Activated CD8-positive, alpha-beta T cell treated with anti-CD3 and anti-CD28 coated beads, Interleukin-2, amount 10 ng/mL, durations not matched to agents 7 days and 5 days (primary cell): ENCODE measurements around the gene GREM1. TPM values are rescaled to one million over a fixed set of nuclear protein-coding genes. Genes with fewer than 3 reads are reported as not detected.

Experiments used
- ATAC-seq: fragments of 150-1000 bp; cut with Tn5 transposase; one replicate; pipeline ENCODE4 v1.10.0; 2021; ENCODE audit warnings: moderate library complexity
- CTCF ChIA-PET: fragments of 350-600 bp; sonication (Branson Sonifier 250); formaldehyde crosslinking; loops from one replicate; lab custom pipeline; 2021; ENCODE audit warnings: antibody characterized with exemption; lab: Charles Lee
- POLR2A ChIA-PET: fragments of 350-600 bp; sonication (Branson Sonifier 250); formaldehyde crosslinking; loops from one replicate; lab custom pipeline; 2021; ENCODE audit warnings: antibody characterized with exemption; lab: Charles Lee
- DNase-seq: peaks from one replicate; pipeline ENCODE4 v3.0.0-alpha.2; 2020
- H3K27ac Mint-ChIP-seq: one replicate; pipeline ENCODE4 v1.8.0; 2021; ENCODE audit warnings: mild to moderate bottlenecking, mixed read lengths
- H3K27me3 Mint-ChIP-seq: one replicate; pipeline ENCODE4 v1.8.0; 2021; ENCODE audit warnings: low read depth, mixed read lengths
- H3K36me3 Mint-ChIP-seq: one replicate; pipeline ENCODE4 v1.8.0; 2021; ENCODE audit warnings: low read depth, mixed read lengths
- H3K4me1 Mint-ChIP-seq: one replicate; pipeline ENCODE4 v1.8.0; 2021; ENCODE audit warnings: low read depth, mixed read lengths
- H3K4me3 Mint-ChIP-seq: one replicate; pipeline ENCODE4 v1.8.0; 2021; ENCODE audit warnings: mild to moderate bottlenecking, mixed read lengths
- H3K9me3 Mint-ChIP-seq: one replicate; pipeline ENCODE4 v1.8.0; 2022; ENCODE audit warnings: mixed read lengths; ENCODE audit not compliant: insufficient read depth
- total RNA-seq, 2 experiments: library from RNA; stranded (reverse); gene quantifications; one replicate each; pipeline ENCODE4 v1.2.3, GENCODE V29; 2021

Gene GREM1
- total RNA-seq, 2 experiments from 2014 or later, result not detected

DNA sequence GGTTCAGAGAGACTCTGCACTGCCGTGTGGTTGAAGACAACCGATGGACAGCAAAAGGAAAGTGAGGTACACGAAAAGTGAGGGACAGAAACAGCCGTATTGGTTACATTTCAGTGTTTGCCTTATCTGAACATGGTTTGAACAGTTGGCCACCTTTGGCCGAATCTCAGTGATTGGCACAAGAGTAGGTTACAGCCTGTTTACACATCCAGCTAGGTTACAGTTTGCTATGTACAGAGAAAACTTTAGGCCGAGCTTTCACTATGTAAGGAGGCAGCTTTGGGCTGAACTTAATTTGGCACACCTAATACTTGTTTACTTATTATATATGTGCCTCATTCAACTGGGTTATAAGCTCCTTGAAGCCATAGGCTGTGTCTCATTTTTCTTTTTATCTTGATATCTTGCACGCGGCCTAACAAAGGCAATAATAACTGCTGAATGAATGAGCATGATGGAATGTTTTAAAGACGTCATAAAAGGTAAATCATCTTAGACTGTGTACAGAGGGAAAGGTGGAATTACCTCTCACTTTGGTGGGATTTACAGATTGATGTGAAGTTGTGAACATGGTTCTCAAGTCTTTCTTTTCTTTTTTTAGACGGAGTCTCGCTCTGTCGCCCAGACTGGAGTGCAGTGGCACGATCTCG, 17.2 kb upstream of the GREM1 start:
- ATAC-seq, result no peak
- no peaks in the 10 kb centered on the region for H3K9me3 Mint-ChIP-seq
- peaks cover 15% of the 10 kb centered on the region for H3K27me3 Mint-ChIP-seq
- ChIA-PET POLR2A (no interaction called here), CTCF (no interaction called here)
- H3K4me1 Mint-ChIP-seq, result no peaks in the 10 kb centered on the region
- H3K4me3 Mint-ChIP-seq, result no peak overlapping the region
- DNase-seq, result no peak
- no peaks in the 10 kb centered on the region for H3K36me3 Mint-ChIP-seq
- no peak overlapping the region for H3K27ac Mint-ChIP-seq

DNA sequence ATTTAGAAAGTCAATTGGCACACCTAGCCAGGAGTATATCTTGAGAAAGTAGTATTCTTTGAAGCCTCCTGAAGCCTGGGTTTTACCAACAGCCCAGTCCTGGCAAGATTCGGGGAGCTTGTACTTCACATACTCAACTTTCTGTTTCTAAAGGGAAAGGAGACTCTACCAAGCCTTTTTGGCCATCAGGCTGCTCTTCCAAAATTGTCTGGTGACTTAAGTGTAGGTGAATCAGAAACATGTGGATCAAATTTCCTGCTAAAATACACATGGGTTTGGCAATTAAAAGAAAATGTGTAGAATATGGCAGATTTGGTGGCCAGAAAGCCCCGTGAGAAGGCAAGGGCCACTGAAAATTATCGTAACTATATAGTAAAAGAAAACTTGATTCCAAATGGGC, 15.9 kb upstream of the GREM1 start:
- Mint-ChIP-seq H3K4me1 (no peaks in the 10 kb centered on the region), H3K27ac (no peak overlapping the region), H3K27me3 (peaks cover 19% of the 10 kb centered on the region), H3K4me3 (no peak overlapping the region), H3K9me3 (no peaks in the 10 kb centered on the region), H3K36me3 (no peaks in the 10 kb centered on the region)
- POLR2A ChIA-PET, result no interaction called here
- ATAC-seq (no peak), DNase-seq (no peak)
- CTCF ChIA-PET, result no interaction called here

DNA sequence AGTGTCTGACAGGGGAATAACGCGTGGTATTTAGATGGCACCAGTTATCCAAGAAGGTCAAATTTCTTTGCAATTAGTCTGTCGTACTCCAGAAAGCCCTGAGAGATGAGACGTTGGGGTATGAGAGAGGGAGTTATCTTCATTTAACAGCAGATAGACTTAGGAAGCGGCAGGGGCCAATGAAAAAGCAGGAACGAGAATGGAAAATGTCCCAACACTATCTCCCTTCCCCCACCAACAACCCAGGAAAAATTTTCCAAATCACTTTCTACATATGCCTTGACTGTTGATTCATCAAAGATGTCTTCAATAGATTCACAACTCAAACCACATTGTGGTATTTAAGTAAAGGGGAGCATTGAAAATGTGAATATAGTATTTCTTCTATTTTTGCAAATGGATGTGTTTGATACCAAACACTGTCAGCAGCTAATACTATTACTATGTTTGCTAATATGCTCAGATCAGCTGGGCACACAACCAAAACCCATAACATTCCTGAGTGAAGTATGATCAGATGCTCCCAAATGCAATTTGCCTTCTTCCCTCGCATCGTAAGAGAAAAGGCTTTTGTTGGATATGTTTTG, 13.3 kb upstream of the GREM1 start:
- ATAC-seq, result no peak
- Mint-ChIP-seq H3K36me3 (no peaks in the 10 kb centered on the region), H3K4me1 (no peaks in the 10 kb centered on the region), H3K27ac (no peak overlapping the region), H3K9me3 (no peaks in the 10 kb centered on the region), H3K27me3 (peaks cover 30% of the 10 kb centered on the region), H3K4me3 (no peak overlapping the region)
- CTCF ChIA-PET, result no interaction called here
- no peak for DNase-seq
- POLR2A ChIA-PET, result no interaction called here

DNA sequence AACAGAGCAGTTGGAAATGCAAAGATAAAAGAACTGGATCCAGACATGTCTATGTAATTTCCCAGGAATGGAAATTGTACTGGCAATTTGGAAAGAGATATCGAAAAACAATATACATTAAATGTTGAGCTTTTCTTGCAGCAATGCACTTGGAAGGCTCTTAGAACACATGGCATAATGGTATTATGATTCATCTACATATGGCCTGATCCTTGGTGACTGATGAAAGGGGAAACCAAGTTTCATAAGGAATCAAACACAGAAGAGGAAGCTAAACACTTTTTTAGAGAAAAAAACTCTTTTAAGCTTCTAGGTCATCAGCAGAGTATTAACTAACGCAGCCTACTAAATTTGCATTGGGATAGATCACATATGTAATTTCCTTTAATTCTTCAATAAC, 12.4 kb upstream of the GREM1 start:
- Mint-ChIP-seq H3K9me3 (no peaks in the 10 kb centered on the region), H3K27ac (no peak overlapping the region), H3K4me1 (no peaks in the 10 kb centered on the region), H3K27me3 (peaks cover 34% of the 10 kb centered on the region), H3K36me3 (no peaks in the 10 kb centered on the region), H3K4me3 (no peak overlapping the region)
- CTCF ChIA-PET, result no interaction called here
- ATAC-seq (no peak), DNase-seq (no peak)
- POLR2A ChIA-PET, result no interaction called here

DNA sequence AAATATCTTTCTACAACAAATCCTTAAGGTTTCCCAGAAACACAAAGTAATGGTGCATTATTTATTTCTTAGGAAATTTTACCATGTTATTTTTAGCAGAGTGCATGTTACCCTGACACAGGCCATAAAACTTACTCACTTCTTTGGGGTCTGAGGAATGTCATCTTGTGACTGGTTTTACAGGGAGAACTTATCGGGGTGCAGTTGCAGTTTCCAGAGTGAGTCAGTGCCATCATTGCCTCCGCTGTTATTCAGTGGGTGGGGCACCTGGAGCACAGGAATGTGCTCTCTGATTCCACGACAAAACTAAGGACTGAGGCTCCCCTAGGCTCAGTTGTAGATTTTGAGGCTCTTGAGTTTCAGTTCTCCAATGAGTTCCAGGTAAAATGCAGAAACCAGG, 11.1 kb upstream of the GREM1 start:
- Mint-ChIP-seq H3K36me3 (no peaks in the 10 kb centered on the region), H3K4me1 (no peaks in the 10 kb centered on the region), H3K27ac (no peak overlapping the region), H3K4me3 (no peak overlapping the region), H3K27me3 (peaks cover 34% of the 10 kb centered on the region), H3K9me3 (no peaks in the 10 kb centered on the region)
- ChIA-PET POLR2A (no interaction called here), CTCF (interaction anchor here (1.1 kb wide), 1 partner anchor 16 kb away, joined by 3 read pairs; no protein-coding TSS in a partner anchor)
- DNase-seq (no peak), ATAC-seq (no peak)

DNA sequence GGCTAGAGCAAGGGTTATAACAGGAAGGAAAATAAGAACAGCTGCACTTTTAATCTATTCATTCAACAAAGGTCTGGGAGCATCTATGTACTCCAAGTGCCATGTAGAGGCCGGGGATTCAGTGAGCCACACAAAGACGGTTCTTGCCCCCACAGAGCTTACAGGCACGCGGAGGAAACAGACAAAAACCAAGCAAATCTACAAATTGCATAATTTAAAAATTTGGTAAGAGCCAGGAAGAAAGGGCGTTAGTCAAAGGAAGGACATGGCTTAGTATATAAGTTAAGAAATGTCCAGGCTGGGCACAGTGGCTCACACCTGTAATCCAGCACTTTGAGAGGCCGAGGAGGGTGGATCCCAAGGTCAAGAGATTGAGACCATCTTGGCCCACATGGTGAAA, 10.4 kb upstream of the GREM1 start:
- no peak for ATAC-seq
- Mint-ChIP-seq H3K36me3 (no peaks in the 10 kb centered on the region), H3K4me1 (no peaks in the 10 kb centered on the region), H3K9me3 (no peaks in the 10 kb centered on the region), H3K27ac (no peak overlapping the region), H3K27me3 (peaks cover 35% of the 10 kb centered on the region), H3K4me3 (no peak overlapping the region)
- ChIA-PET POLR2A (no interaction called here), CTCF (no interaction called here)
- no peak for DNase-seq

DNA sequence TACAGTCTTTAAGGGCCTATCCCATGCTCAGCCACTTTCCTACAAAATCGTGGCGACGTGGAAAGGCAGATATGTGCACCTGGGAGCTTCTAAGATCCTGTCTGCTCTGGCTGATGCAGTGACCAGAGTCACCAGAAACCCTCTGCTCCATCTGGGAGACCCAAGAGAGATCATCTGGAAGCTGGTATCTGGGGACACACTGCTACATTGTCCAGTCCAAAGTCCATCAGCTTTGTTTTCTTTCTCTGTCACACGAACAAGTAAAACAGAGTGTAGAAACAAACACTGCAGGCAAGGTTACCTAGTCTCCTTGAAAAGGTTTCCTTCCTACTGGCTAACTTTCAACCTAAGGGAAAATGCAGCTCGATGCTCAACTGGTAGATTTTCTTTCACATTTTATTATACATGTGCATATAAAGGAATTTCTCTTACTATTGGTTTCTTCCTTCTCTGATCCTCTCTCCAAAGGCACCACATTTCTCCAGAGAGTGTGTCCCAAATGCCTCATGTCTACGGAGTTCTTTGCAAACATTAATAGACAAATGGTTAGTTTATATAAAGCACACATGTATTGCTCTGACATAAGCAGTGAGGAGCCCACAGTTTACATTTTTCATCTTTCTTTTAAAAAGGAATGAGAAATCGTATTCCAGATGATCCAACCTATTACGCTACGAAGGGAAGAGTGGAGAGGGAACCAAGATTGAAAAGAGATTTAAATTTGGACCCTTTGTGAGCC, 8.3 kb upstream of the GREM1 start:
- no peak for DNase-seq
- no peaks in the 10 kb centered on the region for H3K36me3 Mint-ChIP-seq
- no peaks in the 10 kb centered on the region for H3K9me3 Mint-ChIP-seq
- POLR2A ChIA-PET, result no interaction called here
- peaks cover 41% of the 10 kb centered on the region for H3K27me3 Mint-ChIP-seq
- H3K27ac Mint-ChIP-seq, result no peak overlapping the region
- H3K4me1 Mint-ChIP-seq, result no peaks in the 10 kb centered on the region
- H3K4me3 Mint-ChIP-seq, result no peak overlapping the region
- CTCF ChIA-PET, result interaction anchor here (0.5 to 0.9 kb wide), 2 partner anchors 47 to 1042 kb away, joined by 3 read pairs; no protein-coding TSS in a partner anchor
- ATAC-seq, result no peak

DNA sequence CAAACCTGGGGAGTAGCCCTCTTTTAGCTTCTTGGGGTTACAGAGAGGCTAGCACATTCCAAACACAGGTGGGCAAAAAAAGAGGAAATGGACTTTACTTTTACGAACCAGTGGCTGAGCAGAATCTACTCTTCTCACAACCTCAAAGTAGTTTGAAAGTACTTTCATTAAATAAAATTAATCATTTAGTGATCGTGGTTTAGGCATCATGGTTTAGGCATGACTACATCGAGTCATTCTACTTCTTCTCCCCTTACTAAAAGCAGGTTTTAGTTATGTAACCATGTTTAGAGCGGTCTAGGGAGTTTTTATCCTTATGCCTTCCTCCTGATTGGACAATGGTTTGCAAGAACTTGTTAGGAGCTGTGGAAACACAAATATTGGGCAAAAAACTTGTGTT, 2.5 kb upstream of the GREM1 start:
- CTCF ChIA-PET, result no interaction called here
- Mint-ChIP-seq H3K27ac (no peak overlapping the region), H3K4me3 (no peak overlapping the region), H3K36me3 (no peaks in the 10 kb centered on the region), H3K4me1 (peaks cover 21% of the 10 kb centered on the region), H3K9me3 (no peaks in the 10 kb centered on the region), H3K27me3 (peaks cover 63% of the 10 kb centered on the region)
- DNase-seq (no peak), ATAC-seq (no peak)
- POLR2A ChIA-PET, result no interaction called here

DNA sequence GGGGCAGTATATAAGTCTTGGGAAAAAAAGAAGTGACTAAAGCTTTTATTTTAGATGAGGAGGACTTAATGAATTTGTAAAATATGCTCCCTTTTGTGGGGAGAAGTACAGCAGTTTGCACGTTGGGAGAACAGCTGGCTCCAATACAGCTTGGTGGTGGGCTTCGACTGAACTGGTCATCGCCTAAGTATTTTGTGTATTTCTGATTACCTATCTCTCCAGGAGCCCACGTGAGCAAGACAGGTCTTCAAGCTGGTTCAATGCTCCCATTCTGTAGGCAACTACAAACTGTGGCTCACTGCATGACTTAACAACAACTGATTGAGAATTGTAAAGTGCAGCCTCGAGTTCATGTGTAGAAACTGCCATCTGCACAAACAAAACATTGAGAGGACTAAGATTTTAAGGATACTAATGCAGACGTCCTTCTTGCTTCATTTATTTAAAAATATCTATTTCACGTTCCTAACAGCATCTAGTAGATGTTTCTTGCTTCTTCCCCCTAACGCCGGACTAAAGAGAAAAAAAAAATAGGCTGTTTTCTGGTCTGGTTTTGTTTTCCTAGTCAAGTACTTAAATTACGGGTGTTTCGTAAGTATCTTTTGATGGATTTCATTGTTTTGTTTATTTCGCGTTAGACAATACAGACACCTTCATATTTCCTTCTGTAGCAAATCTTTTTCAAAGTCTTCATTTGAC, 1.4 kb upstream of the GREM1 start:
- no peak for DNase-seq
- Mint-ChIP-seq H3K27ac (peak overlapping the region; percentile 34), H3K4me3 (peak overlapping the region; percentile 40), H3K36me3 (no peaks in the 10 kb centered on the region), H3K4me1 (peaks cover 21% of the 10 kb centered on the region), H3K9me3 (no peaks in the 10 kb centered on the region), H3K27me3 (peaks cover 71% of the 10 kb centered on the region)
- no peak for ATAC-seq
- CTCF ChIA-PET, result interaction anchor here (0.7 kb wide), 1 partner anchor 25 kb away, joined by 4 read pairs; no protein-coding TSS in a partner anchor
- POLR2A ChIA-PET, result no interaction called here

DNA sequence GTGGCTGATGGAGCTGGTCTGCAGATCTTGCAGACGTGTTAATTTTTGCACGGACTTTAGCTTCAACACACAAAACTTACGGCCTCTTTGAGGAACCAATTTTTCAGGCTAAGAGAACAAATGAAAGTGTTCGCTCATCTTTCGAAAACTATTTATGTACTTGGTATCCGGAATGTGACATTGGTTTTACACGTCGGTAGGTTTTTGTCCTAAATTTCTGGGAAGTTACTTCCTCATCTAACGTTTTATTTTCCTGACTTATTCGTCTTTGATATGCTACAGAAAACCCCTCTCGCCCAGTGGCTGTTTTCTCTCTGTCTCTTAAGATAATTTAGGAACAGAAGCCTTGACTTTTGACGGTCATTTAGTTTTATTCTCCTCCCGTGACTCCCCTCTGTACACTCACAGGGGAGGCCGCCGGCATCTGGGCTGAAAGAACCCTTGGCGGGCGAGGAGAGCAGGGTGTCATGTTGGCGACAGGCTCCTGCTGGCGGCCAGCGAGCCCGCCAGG, 834 bp upstream of the GREM1 start:
- Mint-ChIP-seq H3K27me3 (peaks cover 70% of the 10 kb centered on the region), H3K27ac (peak overlapping the region; percentile 34), H3K9me3 (no peaks in the 10 kb centered on the region), H3K4me1 (peaks cover 21% of the 10 kb centered on the region), H3K36me3 (no peaks in the 10 kb centered on the region), H3K4me3 (peak overlapping the region; percentile 40)
- DNase-seq, result no peak
- ATAC-seq, result no peak
- ChIA-PET POLR2A (no interaction called here), CTCF (no interaction called here)

DNA sequence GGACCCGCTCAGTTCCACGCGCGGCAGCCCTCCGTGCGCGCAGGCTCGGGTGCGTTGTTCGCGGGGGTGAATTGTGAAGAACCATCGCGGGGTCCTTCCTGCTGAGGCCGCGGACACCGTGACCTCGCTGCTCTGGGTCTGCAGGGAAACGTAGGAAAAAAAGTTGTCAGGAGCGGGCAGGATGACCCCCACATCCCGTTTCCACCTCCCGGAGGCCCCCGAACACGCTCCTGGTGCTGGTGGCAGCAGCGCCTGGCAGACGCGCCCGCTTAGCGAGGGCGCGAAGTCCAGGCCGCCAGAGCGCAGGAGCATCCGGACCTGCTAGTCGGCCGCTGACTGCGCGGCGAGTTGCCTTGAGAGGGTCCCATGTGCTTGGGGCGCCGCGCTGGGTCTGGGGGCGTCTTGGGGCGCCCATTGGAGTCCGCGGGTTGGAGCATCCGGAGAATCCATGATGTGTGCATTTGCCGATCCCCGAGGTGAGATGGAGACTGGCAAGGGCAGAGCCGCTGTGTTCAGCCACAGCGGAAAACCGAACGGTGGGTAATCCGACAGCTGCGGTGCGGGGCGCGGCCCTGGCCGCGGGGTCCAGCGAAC, 520 bp downstream of the GREM1 start:
- Mint-ChIP-seq H3K4me3 (peak overlapping the region; percentile 35), H3K27ac (no peak overlapping the region), H3K9me3 (no peaks in the 10 kb centered on the region), H3K4me1 (peaks cover 31% of the 10 kb centered on the region), H3K27me3 (peaks cover 73% of the 10 kb centered on the region), H3K36me3 (no peaks in the 10 kb centered on the region)
- no peak for DNase-seq
- CTCF ChIA-PET, result no interaction called here
- POLR2A ChIA-PET, result no interaction called here
- ATAC-seq, result no peak
